Thyroid gland (tissue), 4 donors: ENCODE data around the gene TCP10L. TPM values are rescaled to one million over a fixed set of nuclear protein-coding genes. Genes with fewer than 3 reads are reported as not detected.

Source experiments
- DNase-seq, 2 donors: peaks; one replicate each; pipeline ENCODE4 v3.0.0-alpha.2; 2019
- H3K27ac ChIP-seq, 3 donors: fragments of 200-600 bp; sonication (generic); 1 replicate in 2 of 3; 2 replicates in 1 of 3; pipeline ENCODE4 v1.5.1; 2016 to 2019; ENCODE audit warnings: mild to moderate bottlenecking in 1 of 3, moderate library complexity in 1 of 3
- H3K27me3 ChIP-seq: fragments of 200-600 bp; sonication (generic); one replicate; pipeline ENCODE4 v1.5.1; 2019
- H3K36me3 ChIP-seq, 2 donors: fragments of 200-600 bp; sonication (generic); one replicate each; pipeline ENCODE4 v1.5.1; 2016 to 2019
- H3K4me1 ChIP-seq, 2 donors: fragments of 200-600 bp; sonication (generic); one replicate each; pipeline ENCODE4 v1.5.1; 2017 to 2019
- H3K4me3 ChIP-seq, 3 donors: fragments of 200-600 bp; sonication (generic); replicated peaks in 1 of 3; 1 replicate in 2 of 3; 2 replicates in 1 of 3; pipeline ENCODE4 v1.5.1; 2016; ENCODE audit warnings: mild to moderate bottlenecking in 1 of 3
- H3K9me3 ChIP-seq: fragments of 200-600 bp; sonication (generic); one replicate; pipeline ENCODE4 v1.5.1; 2017
- CTCF ChIP-seq, 6 experiments: fragments of 200-600 bp in 3 of 6; fragments of 450-650 bp in 3 of 6; sonication (generic) in 3 of 6; IDR thresholded peaks; one replicate each; pipeline ENCODE4 v1.5.1; 2016 to 2019; ENCODE audit warnings: antibody characterized with exemption in 6 of 6, mild to moderate bottlenecking in 2 of 6, inconsistent platforms in 1 of 6, moderate library complexity in 1 of 6
- POLR2A ChIP-seq, 2 donors: fragments of 450-650 bp; IDR thresholded peaks; one replicate each; pipeline ENCODE4 v1.6.1; 2017; ENCODE audit warnings: antibody characterized with exemption in 2 of 2, mild to moderate bottlenecking in 2 of 2, moderate library complexity in 1 of 2
- WGBS, 2 donors: methylation state at CpG; one replicate each; pipeline ENCODE4 v1.1.5; 2017; 5-methylcytosine and 5-hydroxymethylcytosine counted together
- intact Hi-C: fragments of 100-400 bp; cut with DNase I; formaldehyde crosslinking; loops from one replicate; pipeline ENCODE4 v1.15.1; 2023
- total RNA-seq, 4 donors: library from RNA; depleted of rRNA; stranded (reverse); fragments of >200 nt; gene quantifications; one replicate each; pipeline ENCODE4 v1.2.3, GENCODE V29; 2016

The TCP10L gene
- total RNA-seq, 4 donors from 2014 or later, result 0.29 to 2.9 (median 0.73) TPM

DNA sequence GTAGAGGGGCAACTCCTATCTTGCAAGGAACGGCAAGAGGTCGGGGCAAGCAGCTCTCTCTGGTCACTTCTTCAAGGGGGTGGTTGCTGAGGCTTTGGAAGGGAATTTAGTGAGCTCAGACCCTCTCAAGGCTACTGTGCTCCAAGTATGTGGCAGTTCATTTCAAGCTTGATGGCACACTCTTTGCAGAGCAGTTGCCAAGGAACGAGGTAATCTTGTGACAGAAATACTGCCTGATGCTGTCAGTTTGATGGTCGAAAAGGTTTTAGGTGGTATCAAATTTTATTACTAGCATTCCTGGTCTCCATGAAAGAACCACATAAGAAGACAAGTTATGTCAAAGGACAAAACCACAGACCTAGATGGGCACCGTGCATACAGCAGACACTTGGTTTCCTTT lies 13.8 kb upstream of the TCP10L start:
- Histone ChIP-seq H3K27me3 (no peaks in the 10 kb centered on the region), H3K4me1 (peaks cover 0 to 7% of the 10 kb centered on the region in 2 donors), H3K27ac (no peak overlapping the region), H3K36me3 (peaks cover 19 to 26% of the 10 kb centered on the region in 2 donors), H3K9me3 (no peaks in the 10 kb centered on the region), H3K4me3 (no peak overlapping the region)
- intact Hi-C loops, result no loop called here
- WGBS, 2 donors, result 83 to 84% methylated on average over 5 of the region's 5 CpGs
- TF ChIP-seq POLR2A (IDR thresholded peaks at IDR 0.05) (no peak), CTCF (IDR thresholded peaks at IDR 0.05) (no peak)
- DNase-seq, result peak in 1 of 2 donors; percentile 7

DNA sequence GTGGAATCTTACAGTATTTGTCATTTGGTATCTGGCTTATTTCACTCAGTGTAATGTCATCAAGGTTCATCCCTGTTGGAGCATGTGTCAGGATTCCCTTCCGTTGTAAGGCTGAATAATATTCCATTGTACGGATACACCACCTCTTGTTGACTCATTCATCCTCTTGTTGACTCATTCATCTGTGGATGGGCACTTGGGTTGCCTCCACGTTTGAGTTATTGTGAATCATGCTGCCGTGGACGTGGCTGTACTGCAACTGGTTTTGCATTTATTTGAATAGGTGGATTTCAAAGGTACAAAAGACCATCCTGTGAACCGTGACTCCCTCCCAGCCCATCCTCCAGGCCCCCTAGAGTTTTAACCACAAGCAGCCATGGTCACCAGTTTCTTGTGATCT lies 11.9 kb upstream of the TCP10L start:
- Histone ChIP-seq H3K9me3 (no peaks in the 10 kb centered on the region), H3K4me3 (no peak overlapping the region), H3K36me3 (peaks cover under 1 to 12% of the 10 kb centered on the region in 2 donors), H3K4me1 (peaks cover 0 to 7% of the 10 kb centered on the region in 2 donors), H3K27me3 (no peaks in the 10 kb centered on the region), H3K27ac (no peak overlapping the region)
- TF ChIP-seq CTCF (IDR thresholded peaks at IDR 0.05) (no peak), POLR2A (IDR thresholded peaks at IDR 0.05) (no peak)
- WGBS, 2 donors, result 26 to 45% methylated on average over 6 of the region's 6 CpGs
- intact Hi-C loops, result no loop called here
- DNase-seq, result peak; percentile 27 to 42

DNA sequence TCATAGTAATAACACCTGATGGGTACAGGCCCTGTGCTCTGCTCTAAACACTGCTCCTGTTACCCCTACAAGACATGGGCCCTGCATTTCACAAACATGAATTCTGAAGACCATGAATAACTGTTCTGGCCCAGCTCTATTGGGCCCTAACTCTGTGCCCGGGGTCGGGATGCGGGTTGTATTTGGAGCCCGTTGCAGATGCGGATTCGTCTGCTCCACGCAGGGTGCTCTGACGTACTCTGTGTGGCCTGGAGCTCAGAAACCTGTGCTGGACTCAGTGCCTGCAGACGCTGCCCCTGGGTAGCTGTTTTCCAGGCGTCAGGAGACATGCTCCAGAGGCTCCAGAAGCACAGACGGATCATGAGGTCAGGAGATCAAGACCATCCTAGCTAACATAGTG lies 10.1 kb upstream of the TCP10L start:
- H3K27ac ChIP-seq, result no peak overlapping the region
- peaks cover 0 to 5% of the 10 kb centered on the region in 2 donors for H3K36me3 ChIP-seq
- H3K9me3 ChIP-seq, result no peaks in the 10 kb centered on the region
- H3K4me3 ChIP-seq, result no peak overlapping the region
- H3K27me3 ChIP-seq, result no peaks in the 10 kb centered on the region
- no peak for TF ChIP-seq CTCF (IDR thresholded peaks at IDR 0.05)
- no peak for TF ChIP-seq POLR2A (IDR thresholded peaks at IDR 0.05)
- peaks cover 0 to 7% of the 10 kb centered on the region in 2 donors for H3K4me1 ChIP-seq
- intact Hi-C loops, result no loop called here
- no peak for DNase-seq
- 86 to 89% methylated on average over 11 of the region's 11 CpGs for WGBS, 2 donors

- no peaks in the 10 kb centered on the region for H3K27me3 ChIP-seq
- no peaks in the 10 kb centered on the region for H3K36me3 ChIP-seq
- H3K4me3 ChIP-seq, result no peak overlapping the region
- WGBS, 2 donors, result 70 to 75% methylated on average over 2 to 4 of the region's 8 CpGs
- DNase-seq, result no peak
- no peak overlapping the region for H3K27ac ChIP-seq
- H3K9me3 ChIP-seq, result no peaks in the 10 kb centered on the region
- TF ChIP-seq CTCF (IDR thresholded peaks at IDR 0.05), result no peak
- TF ChIP-seq POLR2A (IDR thresholded peaks at IDR 0.05), result no peak
- peaks cover 0 to 7% of the 10 kb centered on the region in 2 donors for H3K4me1 ChIP-seq
- intact Hi-C loops, result no loop called here
Observed at GRCh38 chr21:32593690-32594089, 8.4 kb upstream of the TCP10L start.

DNA sequence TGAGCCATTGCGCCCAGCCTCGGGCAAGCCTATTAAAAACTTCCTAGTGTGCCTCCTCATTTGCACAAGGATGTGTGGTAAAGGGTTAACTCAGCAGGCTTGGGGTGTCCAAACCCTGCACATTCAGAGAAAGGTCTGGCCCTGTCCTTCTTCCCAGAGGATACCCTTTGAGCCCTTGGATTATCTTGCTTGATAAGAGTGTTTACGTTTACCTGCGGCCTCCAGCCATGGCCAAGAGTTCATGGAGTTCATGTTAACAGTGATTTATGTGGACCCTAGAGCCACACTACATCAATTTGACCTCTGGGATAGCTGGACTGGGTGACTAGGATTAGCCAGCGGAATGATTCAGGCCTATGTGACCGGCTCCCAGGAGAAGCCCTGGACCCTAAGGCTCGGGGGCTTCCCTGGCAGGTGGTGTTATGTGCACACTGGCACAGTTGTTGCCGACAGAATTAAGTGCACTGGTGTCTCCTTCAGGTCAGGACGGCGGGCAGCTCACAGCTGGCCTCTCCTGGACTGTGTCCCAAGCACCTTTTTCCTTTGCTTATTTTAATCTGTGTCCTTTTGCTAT lies 7.7 kb upstream of the TCP10L start:
- no peak for DNase-seq
- H3K4me3 ChIP-seq, result no peak overlapping the region
- H3K4me1 ChIP-seq, result peaks cover 0 to 7% of the 10 kb centered on the region in 2 donors
- H3K9me3 ChIP-seq, result no peaks in the 10 kb centered on the region
- H3K27ac ChIP-seq, result no peak overlapping the region
- no peaks in the 10 kb centered on the region for H3K27me3 ChIP-seq
- 74 to 79% methylated on average over 10 of the region's 10 CpGs for WGBS, 2 donors
- TF ChIP-seq CTCF (IDR thresholded peaks at IDR 0.05) (no peak), POLR2A (IDR thresholded peaks at IDR 0.05) (no peak)
- intact Hi-C loops, result no loop called here
- H3K36me3 ChIP-seq, result no peaks in the 10 kb centered on the region
